HG03095 (cell line): ENCODE measurements around the gene ALDH1A3.

Source experiments
- ATAC-seq: cut with Tn5 transposase; IDR thresholded peaks from one replicate; pipeline ENCODE4 v1.9.1; 2021; ENCODE audit warnings: moderate library complexity; ENCODE audit not compliant: unreplicated experiment

The ALDH1A3 gene

DNA sequence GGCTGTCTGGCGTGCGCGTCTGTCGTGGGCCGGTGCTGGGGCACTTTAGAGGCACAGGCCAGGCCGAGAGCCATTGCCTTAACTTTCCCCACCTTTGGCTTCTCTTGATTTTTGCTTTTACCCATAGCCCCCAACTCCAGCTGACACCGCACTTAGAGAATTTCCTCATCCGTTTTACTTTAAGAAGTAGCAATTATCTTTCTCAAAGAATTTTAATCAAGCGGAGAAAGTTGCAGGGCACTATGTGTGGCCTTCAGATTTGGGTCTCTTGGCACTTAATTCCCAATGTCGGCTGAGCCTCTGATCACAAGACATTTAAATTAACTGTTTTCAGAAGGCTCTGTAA, 1.2 kb downstream of the ALDH1A3 start:
- no peak for ATAC-seq

DNA sequence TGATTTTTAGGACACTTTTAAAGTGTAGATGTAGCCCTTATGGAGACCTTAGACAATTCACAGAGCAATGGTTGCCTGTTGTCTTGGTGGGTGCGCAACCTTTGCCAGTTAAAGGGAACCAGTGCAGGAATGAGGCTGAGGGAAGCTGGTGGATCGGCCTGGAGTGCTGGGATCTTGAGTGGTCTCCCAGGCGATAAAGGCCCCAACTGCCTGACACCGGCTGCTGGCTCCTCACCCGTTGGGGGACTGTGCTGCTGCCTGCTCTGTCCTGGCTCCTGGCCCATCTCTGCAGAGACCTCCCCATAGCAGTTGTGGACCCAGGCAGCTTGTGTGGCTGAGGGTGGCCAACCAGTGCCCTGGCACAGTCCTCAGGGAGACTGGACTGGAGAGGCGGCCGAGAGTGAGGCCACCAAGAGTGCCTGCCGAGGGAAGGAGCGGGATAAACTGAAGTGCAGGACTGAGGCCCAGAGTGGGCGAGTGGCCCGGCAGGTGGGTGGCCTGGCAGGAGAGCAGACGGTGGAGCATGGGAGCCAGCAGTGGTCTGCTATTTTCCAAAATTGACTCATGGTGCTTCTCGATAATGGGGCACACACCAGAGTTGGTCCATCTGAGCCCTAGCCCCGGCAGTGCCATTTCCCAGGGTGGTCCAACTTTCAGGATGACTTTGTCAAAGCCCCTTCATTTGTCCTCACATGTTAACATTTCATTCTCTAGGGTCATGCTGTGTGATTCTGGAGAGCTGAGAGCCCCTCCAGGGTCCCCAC, 2.1 kb downstream of the ALDH1A3 start:
- ATAC-seq, result no peak

DNA sequence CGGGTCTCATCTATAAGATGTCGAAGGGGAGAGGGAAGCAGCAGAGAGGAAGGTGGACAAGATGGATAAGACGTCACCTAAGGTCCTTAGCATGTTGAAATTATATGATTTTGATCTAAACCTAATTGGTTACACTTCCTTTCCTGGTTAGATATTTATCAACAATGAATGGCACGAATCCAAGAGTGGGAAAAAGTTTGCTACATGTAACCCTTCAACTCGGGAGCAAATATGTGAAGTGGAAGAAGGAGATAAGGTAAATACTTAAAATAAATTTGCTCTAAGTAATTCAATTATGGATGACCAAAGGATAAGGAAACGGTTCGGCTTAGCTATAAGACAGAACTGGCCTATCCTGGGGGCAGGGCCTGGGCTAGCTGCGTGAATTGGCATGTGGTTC, 5.5 kb downstream of the ALDH1A3 start:
- ATAC-seq, result no peak

DNA sequence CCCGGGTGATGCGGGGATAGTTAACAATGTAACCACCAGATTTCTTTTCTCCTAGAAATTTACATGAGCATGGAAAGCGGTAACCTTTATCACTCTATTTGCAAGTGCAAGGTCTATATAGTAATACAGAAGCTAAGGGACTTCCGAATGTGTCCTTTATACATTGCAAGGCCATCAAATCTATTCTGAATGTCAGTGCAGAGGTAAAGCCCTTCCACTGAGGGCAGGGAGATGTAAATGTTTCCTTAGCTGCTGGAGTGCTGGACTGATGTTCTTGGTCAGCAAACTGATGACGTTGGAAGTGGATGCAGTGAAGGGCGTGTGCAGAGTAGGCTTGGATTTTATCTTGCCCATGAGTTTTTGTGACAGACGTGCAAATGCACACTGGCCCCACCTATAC, 6.2 kb downstream of the ALDH1A3 start:
- ATAC-seq, result no peak

DNA sequence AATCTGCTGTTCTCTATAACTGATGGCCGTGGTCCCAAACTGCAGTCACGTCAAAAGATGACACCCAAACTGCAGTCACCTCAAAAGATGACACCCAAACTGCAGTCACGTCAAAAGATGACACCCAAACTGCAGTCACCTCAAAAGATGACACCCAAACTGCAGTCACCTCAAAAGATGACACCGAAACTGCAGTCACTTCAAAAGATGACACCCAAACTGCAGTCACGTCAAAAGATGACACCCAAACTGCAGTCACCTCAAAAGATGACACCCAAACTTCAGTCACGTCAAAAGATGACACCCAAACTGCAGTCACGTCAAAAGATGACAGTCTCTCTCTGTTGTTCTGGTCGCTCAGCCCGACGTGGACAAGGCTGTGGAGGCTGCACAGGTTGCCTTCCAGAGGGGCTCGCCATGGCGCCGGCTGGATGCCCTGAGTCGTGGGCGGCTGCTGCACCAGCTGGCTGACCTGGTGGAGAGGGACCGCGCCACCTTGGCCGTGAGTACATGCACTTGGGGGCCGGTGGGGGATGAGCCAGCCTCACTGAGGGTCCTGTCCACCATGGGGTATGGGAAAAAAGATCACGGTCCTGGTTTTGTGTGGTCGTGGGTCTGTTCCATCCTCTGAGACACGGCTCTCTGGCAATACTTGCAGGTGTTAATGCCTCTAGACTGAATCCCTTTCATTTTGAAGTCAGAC, 7.7 kb downstream of the ALDH1A3 start:
- no peak for ATAC-seq

DNA sequence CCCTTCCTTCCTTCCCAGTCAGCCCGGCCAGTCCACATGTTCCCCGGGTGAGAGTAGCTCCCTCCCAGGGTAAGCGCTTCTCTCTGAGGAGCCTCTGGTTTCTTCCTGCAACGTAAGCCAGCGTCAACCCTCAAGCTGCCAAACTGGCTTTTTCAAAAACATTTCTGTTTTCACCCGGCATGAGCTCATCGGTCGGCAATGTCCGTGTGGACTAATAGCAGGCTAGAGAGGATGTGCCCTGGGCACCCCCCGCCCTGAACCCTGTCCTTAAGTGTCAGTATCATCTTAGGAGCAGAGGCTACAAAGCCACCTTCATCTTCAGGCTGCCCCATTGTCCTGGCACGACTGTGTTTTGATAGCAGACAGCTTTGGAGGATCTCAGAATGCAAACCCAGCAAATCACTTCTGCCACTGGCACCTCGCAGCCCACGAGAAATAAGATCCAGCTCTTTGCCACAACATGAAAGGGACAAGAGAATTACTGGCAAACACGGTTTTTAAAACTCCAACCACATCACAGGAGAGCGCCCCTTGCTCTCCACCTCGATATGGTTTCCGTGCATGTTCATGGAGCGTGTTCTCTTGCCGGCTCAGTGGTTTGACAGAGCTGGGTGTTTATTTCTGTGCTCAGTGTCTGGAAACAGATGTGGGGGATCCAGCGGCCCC, 9.9 kb downstream of the ALDH1A3 start:
- ATAC-seq, result no peak

DNA sequence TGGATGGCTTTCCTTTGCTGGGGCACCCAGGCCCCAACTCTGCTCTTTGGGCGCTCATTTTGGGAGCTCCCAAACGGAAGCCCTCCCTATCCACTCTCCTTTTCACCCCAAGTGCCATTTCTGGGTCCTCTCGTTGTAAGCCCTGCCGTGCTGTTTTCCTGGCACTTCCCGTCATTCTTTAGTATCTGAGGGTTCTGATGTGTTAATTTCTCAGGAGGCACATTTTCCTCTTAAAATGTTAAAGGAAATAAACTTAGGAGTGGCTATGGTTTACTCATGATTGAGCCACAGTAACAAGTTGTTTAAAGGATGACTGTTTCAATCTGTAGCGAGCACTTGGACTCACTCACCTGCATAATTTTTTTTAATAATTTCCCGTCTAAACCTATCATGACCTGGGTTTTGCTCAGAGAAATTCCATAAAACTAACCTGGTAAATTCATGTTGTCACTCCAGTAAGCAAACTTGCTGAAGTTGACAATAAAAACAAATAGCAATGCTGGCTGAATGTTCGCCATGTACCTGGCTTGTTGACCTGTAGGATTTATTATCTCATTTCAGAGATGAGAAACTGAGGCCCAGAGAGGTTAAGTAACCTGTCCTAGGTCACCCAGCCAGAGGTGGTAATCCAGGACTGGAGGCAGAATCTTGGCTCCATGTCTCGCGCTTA, 10.6 kb downstream of the ALDH1A3 start:
- no peak for ATAC-seq

DNA sequence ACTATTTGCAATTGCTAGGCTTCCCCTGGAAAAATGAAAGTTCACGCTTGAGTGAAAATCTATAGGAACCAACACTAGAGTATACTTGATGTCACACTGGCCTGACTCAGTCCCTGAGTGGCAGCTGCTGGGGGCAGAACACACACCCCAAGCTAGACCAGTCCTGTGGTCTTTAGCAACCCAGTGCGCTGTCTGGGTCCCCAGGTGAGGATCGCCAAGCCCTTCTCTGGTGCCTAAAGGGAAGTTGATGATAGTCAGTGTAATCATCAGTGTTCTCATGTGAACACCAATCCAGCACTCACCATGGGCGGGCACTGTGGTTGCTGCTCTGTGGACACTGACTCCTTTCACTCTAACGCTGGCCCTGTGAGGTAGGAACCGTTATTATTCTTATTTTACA, 11.2 kb downstream of the ALDH1A3 start:
- no peak for ATAC-seq

DNA sequence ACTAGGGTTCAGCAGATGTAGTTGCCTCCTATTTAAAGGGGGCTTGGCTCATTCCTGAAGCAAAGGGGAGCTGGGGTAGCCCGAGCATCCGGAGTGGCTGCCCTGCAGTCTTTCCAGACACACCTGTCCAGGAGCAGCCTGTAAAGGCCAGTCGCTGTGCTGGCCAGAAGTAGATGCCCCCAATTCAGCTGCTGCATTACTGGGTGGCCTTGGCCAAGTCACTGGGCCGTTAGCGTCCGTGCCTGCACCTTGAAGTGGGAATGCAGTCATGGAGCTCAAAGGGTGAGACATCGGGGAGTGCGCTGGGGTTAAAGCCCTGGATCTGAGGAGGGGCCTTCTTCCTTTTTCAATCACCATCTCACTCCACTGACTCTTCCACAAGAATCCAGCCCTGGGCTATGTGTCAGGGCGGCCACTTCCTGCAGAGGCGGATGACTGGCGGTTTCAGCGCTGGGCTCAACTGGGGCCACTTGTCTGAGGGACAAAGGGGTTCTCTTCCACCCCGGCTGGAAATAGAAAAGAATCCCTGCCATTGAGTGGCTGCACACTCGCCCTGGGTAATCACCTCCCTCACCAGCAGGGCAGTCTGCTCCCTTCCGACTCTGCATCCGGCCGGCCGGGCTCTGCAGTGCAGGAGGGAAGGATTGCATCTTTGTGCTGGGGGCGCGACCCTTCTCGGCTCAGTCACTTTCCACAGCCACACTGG, 11.8 kb downstream of the ALDH1A3 start:
- ATAC-seq, result no peak

DNA sequence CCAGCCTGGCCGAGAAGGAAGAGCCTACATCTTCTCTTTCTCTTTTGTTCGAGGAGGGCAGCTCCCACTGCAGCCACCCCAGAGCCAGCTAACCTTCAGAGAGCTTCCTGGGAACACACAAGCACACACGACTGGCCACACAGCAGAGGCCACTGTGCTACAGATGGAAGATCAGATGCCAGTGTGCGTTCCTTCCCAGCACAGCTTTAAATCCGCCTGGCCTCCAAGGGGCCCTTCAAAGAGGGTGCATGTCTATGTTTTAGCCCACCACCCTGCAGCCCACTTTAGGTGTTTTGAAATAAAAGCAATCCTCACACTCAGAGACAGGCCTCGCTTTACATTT, 12.4 kb downstream of the ALDH1A3 start:
- no peak for ATAC-seq

DNA sequence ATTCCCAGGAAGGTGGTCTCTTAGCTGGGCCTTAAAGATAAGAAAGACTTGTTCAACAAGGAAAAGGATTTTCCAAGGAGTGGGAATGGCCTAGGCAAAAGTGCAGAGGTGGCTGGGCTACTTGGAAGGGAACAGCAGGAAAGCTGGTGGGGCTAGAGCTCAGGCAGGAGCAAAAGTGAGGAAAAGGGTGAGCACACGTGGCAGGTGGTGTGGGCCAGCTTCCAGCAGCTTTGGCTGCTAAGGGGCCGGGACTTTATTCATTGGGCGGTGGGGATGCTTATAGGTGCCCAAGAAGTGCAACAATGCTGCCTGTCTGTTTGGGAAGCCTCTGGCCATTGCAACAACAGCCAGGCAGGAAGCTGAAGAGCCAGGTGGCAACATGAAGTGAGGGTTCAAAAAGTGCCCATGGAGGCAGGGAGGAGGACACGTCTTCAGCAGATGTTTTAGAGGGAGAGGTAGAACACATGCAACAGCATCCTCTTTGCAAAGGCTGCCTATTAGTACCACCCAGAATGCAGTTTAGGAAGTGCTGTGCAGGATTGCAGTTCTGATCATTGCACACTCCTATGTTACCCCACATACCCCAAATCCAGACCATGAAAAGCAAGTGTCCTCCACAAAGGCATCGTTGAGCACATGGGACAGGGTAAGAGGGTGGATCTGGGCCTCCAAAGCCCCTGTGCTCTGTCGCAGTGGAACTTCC, 13.8 kb downstream of the ALDH1A3 start:
- ATAC-seq, result no peak

DNA sequence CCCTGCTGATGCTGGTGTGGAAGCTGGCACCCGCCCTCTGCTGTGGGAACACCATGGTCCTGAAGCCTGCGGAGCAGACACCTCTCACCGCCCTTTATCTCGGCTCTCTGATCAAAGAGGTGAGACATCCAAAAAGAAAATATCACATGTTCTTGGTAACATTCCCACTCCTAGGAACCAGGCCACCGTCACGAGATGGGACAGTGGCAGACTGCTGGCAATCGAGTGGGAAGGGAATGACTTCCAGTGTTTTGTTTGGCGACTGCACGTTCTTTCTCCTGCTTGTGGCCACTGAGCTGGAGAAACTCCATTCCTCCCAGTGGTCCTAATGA, 14.3 kb downstream of the ALDH1A3 start:
- ATAC-seq, result no peak

DNA sequence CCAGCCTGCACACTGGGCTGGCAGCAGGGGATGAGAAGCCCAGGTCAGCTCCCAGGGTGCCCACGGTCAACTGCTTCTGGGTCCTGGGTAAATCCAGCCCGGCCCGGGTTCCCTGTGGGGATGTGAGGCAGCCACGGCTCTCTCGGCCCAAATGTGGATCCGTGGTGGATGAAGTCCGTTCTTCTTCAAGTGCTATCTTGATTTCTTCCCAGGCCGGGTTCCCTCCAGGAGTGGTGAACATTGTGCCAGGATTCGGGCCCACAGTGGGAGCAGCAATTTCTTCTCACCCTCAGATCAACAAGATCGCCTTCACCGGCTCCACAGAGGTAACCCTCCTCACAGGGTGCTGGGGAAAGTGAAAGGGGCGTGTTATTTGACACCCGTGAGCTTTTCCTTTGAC, 16.1 kb downstream of the ALDH1A3 start:
- ATAC-seq, result no peak

DNA sequence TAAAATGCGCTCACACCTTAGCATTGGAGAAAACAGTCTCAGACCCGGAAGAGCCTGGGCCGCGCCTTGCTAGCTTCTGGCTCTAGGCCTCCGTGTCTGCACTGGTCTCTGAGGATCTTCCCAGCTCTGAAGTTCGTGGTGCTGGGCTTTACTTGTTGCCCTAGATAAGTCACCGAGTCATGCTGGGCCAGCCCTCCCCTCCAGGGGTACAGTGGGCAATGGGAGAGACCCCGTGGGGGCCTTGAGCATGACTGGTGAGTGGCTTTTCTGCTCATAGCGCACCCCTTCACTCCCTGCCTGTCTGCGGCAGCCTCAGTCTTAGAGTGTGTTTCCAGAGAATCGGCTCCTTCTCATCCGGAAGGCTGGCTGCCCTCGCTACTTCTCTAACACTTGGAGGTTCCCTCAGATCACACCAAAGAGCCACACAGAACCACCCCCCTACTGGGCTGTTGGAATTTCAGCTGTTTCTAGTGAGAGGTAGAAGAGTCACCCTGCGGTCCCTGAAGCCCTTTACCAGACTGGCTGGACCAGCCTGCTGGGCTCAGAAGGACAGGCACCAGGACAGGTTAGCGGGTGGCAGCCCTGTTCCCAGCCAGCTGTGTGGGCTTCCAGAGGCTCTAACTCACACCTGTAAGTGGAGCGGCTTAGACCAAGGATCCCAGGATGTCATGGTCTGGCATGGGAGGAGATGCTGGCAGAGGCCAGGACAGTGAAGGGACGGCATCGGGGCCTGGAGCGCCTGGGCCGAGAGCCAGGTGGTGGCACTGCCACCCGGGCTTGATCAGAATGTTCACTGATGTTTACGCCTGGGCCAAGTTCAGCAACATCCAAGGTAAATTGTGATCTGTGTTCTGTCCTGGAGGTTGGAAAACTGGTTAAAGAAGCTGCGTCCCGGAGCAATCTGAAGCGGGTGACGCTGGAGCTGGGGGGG, 17.9 kb downstream of the ALDH1A3 start:
- ATAC-seq, result no peak

DNA sequence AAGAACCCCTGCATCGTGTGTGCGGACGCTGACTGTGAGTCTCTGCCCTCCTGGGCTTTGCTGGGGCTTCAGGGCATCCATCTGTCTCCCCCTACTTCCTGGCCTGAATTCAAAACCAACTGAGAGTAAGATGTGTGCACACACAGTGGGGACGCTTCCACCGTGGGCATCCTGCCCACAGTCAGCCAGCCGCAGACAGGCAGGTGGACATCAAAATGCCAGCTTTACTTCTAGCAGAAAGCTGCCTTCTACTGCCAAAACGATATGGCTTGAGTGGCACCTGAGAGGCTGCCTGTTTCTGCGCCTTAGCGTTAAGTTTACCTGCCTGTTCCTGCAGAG, 18.5 kb downstream of the ALDH1A3 start:
- no peak for ATAC-seq

DNA sequence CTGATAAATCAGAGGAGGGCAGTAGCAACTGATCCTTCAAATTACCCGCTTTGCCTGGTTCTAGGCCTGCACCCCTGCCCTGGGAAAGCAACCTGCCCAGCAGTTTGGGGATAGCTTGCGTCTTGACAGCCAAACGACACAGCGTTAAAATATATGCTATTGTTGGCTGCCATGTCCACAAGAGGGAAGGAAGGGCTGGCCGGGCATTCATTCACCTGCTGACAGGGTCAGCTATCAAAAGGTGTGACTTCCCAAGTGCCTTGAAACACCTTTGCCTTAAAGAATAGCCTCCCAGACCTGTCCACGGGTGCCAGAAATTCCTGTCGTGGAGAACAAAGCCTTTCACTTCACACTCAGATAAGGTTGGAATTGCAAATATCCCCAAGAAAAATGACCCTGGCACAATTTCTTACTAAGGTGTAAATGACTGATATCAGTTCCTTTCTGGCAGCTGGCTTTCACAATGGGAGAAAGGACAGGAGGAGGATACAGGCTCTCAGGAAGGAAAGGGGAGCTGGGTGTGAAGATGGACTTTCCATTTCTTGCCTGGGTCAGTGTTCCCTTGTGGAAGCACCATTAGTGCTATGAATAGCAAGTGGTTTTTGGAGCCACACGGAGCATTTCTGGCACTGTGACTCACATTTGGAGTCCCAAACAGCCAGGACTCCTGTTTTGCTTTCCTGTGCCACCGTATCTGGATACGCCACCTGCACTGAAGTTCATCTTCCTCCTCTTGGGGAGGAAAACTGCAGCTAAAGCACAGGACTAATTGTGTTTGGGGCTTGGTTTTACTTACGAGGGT, 19.2 kb downstream of the ALDH1A3 start:
- ATAC-seq, result no peak

DNA sequence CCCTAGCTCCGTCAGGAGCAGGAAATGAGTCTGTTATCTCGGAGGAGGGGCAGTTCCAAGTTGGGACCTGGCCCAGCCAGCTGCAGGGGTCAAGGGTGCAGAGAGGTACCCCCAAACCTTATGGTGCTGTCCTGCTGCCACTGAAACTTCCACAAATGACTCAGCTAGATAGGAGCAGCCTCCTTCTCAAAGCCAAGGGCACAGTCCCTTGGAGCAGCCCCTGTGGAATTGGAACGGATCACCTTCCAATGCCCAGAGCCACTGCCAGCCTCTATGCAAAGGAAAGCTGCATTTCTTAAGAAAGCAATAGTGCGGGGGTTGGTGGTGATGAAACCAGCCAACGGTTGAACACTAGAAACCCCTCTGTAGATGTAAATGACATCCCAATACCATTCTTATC, 20.0 kb downstream of the ALDH1A3 start:
- no peak for ATAC-seq

DNA sequence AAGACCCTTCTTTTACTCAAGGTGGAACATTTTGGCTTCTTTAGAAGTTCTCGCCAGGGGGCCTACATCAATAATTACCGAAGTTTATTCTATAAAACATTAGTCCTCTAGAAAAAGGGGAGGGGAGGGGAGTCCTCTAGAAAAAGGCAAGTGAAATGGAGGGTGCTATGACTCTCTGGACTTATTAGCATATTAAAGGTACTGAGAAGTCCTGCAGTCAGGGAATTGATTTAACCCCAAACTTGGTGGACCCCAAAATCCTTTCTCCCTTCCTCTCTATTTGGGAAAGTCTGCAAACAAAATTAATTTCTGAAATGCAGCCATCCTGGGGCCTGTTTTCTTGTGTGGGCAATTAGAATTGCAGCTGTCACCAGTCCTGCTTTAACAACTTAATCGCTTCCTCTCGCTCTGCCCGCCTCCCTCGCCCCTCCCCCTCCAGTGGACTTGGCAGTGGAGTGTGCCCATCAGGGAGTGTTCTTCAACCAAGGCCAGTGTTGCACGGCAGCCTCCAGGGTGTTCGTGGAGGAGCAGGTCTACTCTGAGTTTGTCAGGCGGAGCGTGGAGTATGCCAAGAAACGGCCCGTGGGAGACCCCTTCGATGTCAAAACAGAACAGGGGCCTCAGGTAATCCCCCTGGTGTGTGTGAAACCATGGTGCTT, 20.6 kb downstream of the ALDH1A3 start:
- ATAC-seq, result no peak

DNA sequence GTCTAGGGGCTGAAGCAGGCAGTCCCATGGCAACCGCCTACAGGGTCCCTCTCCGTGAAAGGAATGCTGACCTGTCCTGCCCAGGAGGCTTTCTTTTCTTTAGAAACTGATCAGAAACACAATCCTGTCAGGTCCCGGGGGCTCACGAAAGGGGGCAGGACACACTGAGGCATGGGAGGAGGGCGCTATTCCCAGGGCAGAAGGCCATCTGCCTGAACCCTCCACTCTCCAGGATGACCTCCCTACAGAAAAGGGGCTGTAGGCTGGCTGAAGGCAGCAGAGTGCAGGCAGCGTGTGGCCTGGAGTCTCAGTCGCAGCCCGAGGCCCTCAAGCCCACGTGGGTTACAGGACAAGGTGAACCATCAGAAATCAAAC, 21.2 kb downstream of the ALDH1A3 start:
- ATAC-seq, result no peak
